Activated T-cell treated with anti-CD3 and anti-CD28 coated beads for 1 hour (primary cell): Measurements from ENCODE around the gene TMEFF2.
A peak's percentile ranks its signal among the peaks of the same experiment; 100 is the strongest.
"Not testable (repeated sequence)": the region's sequence is repeated elsewhere in the genome, so short reads cannot be mapped to it uniquely, and the experiment has no call there.

Experiments used
- DNase-seq: peaks from one replicate; pipeline ENCODE4 v3.0.0-alpha.2; 2020; ENCODE audit warnings: low read depth

Gene TMEFF2

GRCh38 chr2:192184349-192184748, 10.4 kb downstream of the TMEFF2 start:
- no peak for DNase-seq

GRCh38 chr2:192183296-192183695, 11.4 kb downstream of the TMEFF2 start:
- DNase-seq, result no peak

GRCh38 chr2:192166946-192167345, 27.8 kb downstream of the TMEFF2 start:
- DNase-seq, result no peak

- no peak for DNase-seq
These were observed 28.9 kb downstream of the TMEFF2 start for GRCh38 chr2:192165842-192166241.

GRCh38 chr2:192162392-192163042, 32.2 kb downstream of the TMEFF2 start:
- peak; percentile 56 for DNase-seq

- no peak for DNase-seq
These were observed 33.0 kb downstream of the TMEFF2 start for GRCh38 chr2:192161656-192162290.

- DNase-seq, result no peak
These were observed 35.0 kb downstream of the TMEFF2 start for GRCh38 chr2:192159736-192160135.

GRCh38 chr2:192159208-192159607, 35.5 kb downstream of the TMEFF2 start:
- no peak for DNase-seq

GRCh38 chr2:192157776-192158175, 37.0 kb downstream of the TMEFF2 start:
- DNase-seq, result no peak

- no peak for DNase-seq
These were observed 39.1 kb downstream of the TMEFF2 start for GRCh38 chr2:192155511-192156118.

- no peak for DNase-seq
These were observed 41.2 kb downstream of the TMEFF2 start for GRCh38 chr2:192153561-192153960.

GRCh38 chr2:192151853-192152252, 42.9 kb downstream of the TMEFF2 start:
- no peak for DNase-seq

- no peak for DNase-seq
These were observed 44.6 kb downstream of the TMEFF2 start for GRCh38 chr2:192150166-192150565.

GRCh38 chr2:192148620-192149321, 46.0 kb downstream of the TMEFF2 start:
- no peak for DNase-seq

GRCh38 chr2:192148241-192148619, 46.5 kb downstream of the TMEFF2 start:
- DNase-seq, result no peak

- no peak for DNase-seq
These were observed 48.4 kb downstream of the TMEFF2 start for GRCh38 chr2:192146069-192147015.

GRCh38 chr2:192145496-192145895, 49.2 kb downstream of the TMEFF2 start:
- DNase-seq, result no peak

GRCh38 chr2:192140236-192140839, 54.4 kb downstream of the TMEFF2 start:
- no peak for DNase-seq

GRCh38 chr2:192139813-192140212, 54.9 kb downstream of the TMEFF2 start:
- DNase-seq, result no peak

- no peak for DNase-seq
These were observed 57.3 kb downstream of the TMEFF2 start for GRCh38 chr2:192137451-192137850.

- DNase-seq, result not testable (repeated sequence)
These were observed 62.1 kb downstream of the TMEFF2 start for GRCh38 chr2:192132604-192133003.
